ENCODE data around the gene SYNPO2.
"Not testable (repeated sequence)": the region's sequence is repeated elsewhere in the genome, so short reads cannot be mapped to it uniquely, and the experiment has no call there.

The SYNPO2 gene

DNA sequence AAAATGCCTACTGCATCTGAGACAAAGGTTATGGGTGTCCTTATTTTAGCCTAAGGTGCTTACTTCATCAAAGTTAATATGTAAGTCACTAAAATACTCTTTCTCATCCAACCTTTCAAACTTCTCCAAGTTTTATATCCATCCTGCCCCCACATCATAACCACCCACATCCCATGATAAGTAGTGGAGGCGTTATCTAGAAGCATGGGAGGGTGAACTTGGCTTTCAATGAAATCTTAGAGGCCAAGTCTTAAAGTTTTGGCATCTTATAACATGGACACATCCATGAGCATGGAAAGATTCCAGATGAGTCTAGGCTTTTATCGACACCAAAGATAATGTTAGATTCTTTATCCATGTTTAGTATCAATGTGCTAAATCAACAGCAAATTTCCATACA lies 29.9 kb upstream of the SYNPO2 start:
- no peaks in the 10 kb centered on the region for H3K4me1 ChIP-seq (ENCODE audit: control insufficient read depth in 1 of 2, insufficient read depth in 2 of 2, low read length in 2 of 2)
- H3K36me3 ChIP-seq (ENCODE audit: control insufficient read depth in 1 of 2, insufficient read depth in 2 of 2, low read length in 2 of 2): no peaks in the 10 kb centered on the region
- H3K4me3 ChIP-seq (ENCODE audit: low read depth in 1 of 2, low read length in 2 of 2): no peak overlapping the region
- H3K27ac ChIP-seq (ENCODE audit: low read length): no peak overlapping the region
- H3K9me3 ChIP-seq (ENCODE audit: control insufficient read depth in 1 of 2, low read length in 2 of 2): no peaks in the 10 kb centered on the region
- no peaks in the 10 kb centered on the region for H3K27me3 ChIP-seq (ENCODE audit: low read depth, low read length)

DNA sequence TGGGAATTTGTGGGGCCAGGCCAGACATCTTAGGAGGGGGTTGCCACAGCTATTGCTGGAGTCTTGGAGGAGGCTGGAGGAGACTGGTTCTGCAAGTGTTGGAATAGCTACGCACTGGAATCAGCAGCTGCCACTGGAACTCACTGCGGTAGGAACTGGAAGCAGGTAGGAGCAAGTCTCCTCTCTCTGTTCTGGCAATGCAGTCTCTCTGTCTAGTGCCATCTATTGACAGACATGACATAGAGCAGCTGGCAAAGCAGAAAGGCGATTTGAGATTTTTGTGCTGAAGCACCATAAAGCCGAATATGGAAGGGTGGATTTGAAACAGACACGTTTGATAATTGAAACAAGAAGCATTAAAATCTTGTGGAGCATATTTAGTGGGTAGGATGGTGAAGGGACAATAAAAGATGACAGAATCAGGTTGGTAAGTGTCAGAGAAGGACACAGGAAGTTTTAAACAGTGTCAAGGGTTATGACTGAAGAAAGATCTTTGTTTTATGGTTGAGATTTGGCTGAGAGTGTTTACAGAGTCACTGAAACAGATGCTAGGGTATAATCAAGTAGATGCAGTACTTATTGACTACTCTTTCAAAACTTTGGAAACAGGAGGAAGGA lies 23.5 kb upstream of the SYNPO2 start:
- Histone ChIP-seq H3K36me3 (ENCODE audit: control insufficient read depth in 1 of 2, insufficient read depth in 2 of 2, low read length in 2 of 2) (no peaks in the 10 kb centered on the region), H3K27ac (ENCODE audit: low read length) (no peak overlapping the region)

GRCh38 chr4:118866442-118866841 lies 22.2 kb upstream of the SYNPO2 start:
- Histone ChIP-seq H3K36me3 (ENCODE audit: control insufficient read depth in 1 of 2, insufficient read depth in 2 of 2, low read length in 2 of 2) (no peaks in the 10 kb centered on the region), H3K9me3 (ENCODE audit: control insufficient read depth in 1 of 2, low read length in 2 of 2) (no peaks in the 10 kb centered on the region), H3K27ac (ENCODE audit: low read length) (no peak overlapping the region), H3K4me1 (ENCODE audit: control insufficient read depth in 1 of 2, insufficient read depth in 2 of 2, low read length in 2 of 2) (peaks cover 0 to 4% of the 10 kb centered on the region in 2 donors), H3K27me3 (ENCODE audit: low read depth, low read length) (no peaks in the 10 kb centered on the region), H3K4me3 (ENCODE audit: low read depth in 1 of 2, low read length in 2 of 2) (no peak overlapping the region)

More for the DNA sequence above, 23.5 kb upstream of the SYNPO2 start:
- no peaks in the 10 kb centered on the region for H3K27me3 ChIP-seq (ENCODE audit: low read depth, low read length)
- no peaks in the 10 kb centered on the region for H3K9me3 ChIP-seq (ENCODE audit: control insufficient read depth in 1 of 2, low read length in 2 of 2)
- H3K4me3 ChIP-seq (ENCODE audit: low read depth in 1 of 2, low read length in 2 of 2): no peak overlapping the region
- peaks cover 0 to 4% of the 10 kb centered on the region in 2 donors for H3K4me1 ChIP-seq (ENCODE audit: control insufficient read depth in 1 of 2, insufficient read depth in 2 of 2, low read length in 2 of 2)

- no peaks in the 10 kb centered on the region for H3K9me3 ChIP-seq (ENCODE audit: control insufficient read depth in 1 of 2, low read length in 2 of 2)
- no peak overlapping the region for H3K27ac ChIP-seq (ENCODE audit: low read length)
- no peaks in the 10 kb centered on the region for H3K27me3 ChIP-seq (ENCODE audit: low read depth, low read length)
- peaks cover 0 to 4% of the 10 kb centered on the region in 2 donors for H3K4me1 ChIP-seq (ENCODE audit: control insufficient read depth in 1 of 2, insufficient read depth in 2 of 2, low read length in 2 of 2)
- H3K36me3 ChIP-seq (ENCODE audit: control insufficient read depth in 1 of 2, insufficient read depth in 2 of 2, low read length in 2 of 2): no peaks in the 10 kb centered on the region
- no peak overlapping the region for H3K4me3 ChIP-seq (ENCODE audit: low read depth in 1 of 2, low read length in 2 of 2)
Observed at GRCh38 chr4:118867311-118868067, 21.2 kb upstream of the SYNPO2 start.

- no peak overlapping the region for H3K4me3 ChIP-seq (ENCODE audit: low read depth in 1 of 2, low read length in 2 of 2)
- no peaks in the 10 kb centered on the region for H3K36me3 ChIP-seq (ENCODE audit: control insufficient read depth in 1 of 2, insufficient read depth in 2 of 2, low read length in 2 of 2)
- no peaks in the 10 kb centered on the region for H3K9me3 ChIP-seq (ENCODE audit: control insufficient read depth in 1 of 2, low read length in 2 of 2)
- no peak overlapping the region for H3K27ac ChIP-seq (ENCODE audit: low read length)
- no peaks in the 10 kb centered on the region for H3K27me3 ChIP-seq (ENCODE audit: low read depth, low read length)
- peaks cover 0 to 4% of the 10 kb centered on the region in 2 donors for H3K4me1 ChIP-seq (ENCODE audit: control insufficient read depth in 1 of 2, insufficient read depth in 2 of 2, low read length in 2 of 2)
Observed at GRCh38 chr4:118869808-118870342, 18.8 kb upstream of the SYNPO2 start.

DNA sequence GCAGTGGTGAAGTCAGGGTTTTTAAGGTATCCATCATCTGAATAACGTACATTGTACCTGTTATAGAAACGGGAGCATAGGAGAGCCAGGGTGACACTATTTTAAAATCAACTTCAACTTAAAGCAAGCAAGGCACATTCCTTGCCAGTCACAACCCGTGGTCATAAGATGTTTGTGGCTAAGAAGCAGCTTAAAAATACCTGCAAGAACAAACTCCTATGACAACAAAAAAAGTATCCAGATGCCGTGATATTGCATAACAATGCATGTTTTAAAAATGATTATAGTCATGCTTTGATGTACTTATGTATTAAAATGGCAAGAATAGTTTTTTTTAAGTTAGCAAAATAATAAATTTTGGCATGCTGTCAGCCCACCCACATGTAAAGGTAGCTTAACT lies 16.5 kb upstream of the SYNPO2 start:
- no peak overlapping the region for H3K4me3 ChIP-seq (ENCODE audit: low read depth in 1 of 2, low read length in 2 of 2)

GRCh38 chr4:118877797-118878196 lies 10.9 kb upstream of the SYNPO2 start:
- no peaks in the 10 kb centered on the region for H3K9me3 ChIP-seq (ENCODE audit: control insufficient read depth in 1 of 2, low read length in 2 of 2)
- no peaks in the 10 kb centered on the region for H3K36me3 ChIP-seq (ENCODE audit: control insufficient read depth in 1 of 2, insufficient read depth in 2 of 2, low read length in 2 of 2)
- no peaks in the 10 kb centered on the region for H3K4me1 ChIP-seq (ENCODE audit: control insufficient read depth in 1 of 2, insufficient read depth in 2 of 2, low read length in 2 of 2)
- H3K27me3 ChIP-seq (ENCODE audit: low read depth, low read length): no peaks in the 10 kb centered on the region
- no peak overlapping the region for H3K27ac ChIP-seq (ENCODE audit: low read length)
- no peak overlapping the region for H3K4me3 ChIP-seq (ENCODE audit: low read depth in 1 of 2, low read length in 2 of 2)

More for the DNA sequence above, 16.5 kb upstream of the SYNPO2 start:
- H3K27me3 ChIP-seq (ENCODE audit: low read depth, low read length): no peaks in the 10 kb centered on the region
- H3K36me3 ChIP-seq (ENCODE audit: control insufficient read depth in 1 of 2, insufficient read depth in 2 of 2, low read length in 2 of 2): no peaks in the 10 kb centered on the region
- H3K4me1 ChIP-seq (ENCODE audit: control insufficient read depth in 1 of 2, insufficient read depth in 2 of 2, low read length in 2 of 2): no peaks in the 10 kb centered on the region
- H3K27ac ChIP-seq (ENCODE audit: low read length): no peak overlapping the region
- H3K9me3 ChIP-seq (ENCODE audit: control insufficient read depth in 1 of 2, low read length in 2 of 2): no peaks in the 10 kb centered on the region

GRCh38 chr4:118878507-118878906 lies 10.1 kb upstream of the SYNPO2 start:
- not testable (repeated sequence) for H3K36me3 ChIP-seq (ENCODE audit: control insufficient read depth in 1 of 2, insufficient read depth in 2 of 2, low read length in 2 of 2); H3K27ac ChIP-seq (ENCODE audit: low read length); H3K9me3 ChIP-seq (ENCODE audit: control insufficient read depth in 1 of 2, low read length in 2 of 2); H3K4me1 ChIP-seq (ENCODE audit: control insufficient read depth in 1 of 2, insufficient read depth in 2 of 2, low read length in 2 of 2); H3K4me3 ChIP-seq (ENCODE audit: low read depth in 1 of 2, low read length in 2 of 2); H3K27me3 ChIP-seq (ENCODE audit: low read depth, low read length)

DNA sequence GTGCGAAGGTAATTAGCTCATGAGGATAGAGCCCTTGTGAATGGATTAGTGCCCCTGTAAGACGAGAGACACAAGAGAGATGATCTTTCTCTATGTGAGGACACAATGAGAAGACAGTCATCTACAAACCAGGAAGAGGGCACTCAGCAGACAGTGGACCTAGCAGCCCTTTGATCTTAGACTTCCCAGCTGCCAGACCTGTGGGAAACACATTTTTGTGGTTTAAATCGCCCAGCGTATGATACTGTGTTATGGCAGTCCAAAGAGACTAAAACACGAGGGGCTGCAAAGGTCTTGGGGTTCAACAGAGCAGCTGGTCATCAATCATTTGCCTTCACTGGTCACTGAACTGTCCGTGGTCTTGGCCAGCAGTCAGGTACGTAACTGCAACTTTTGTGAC lies 9.2 kb upstream of the SYNPO2 start:
- Histone ChIP-seq H3K4me1 (ENCODE audit: control insufficient read depth in 1 of 2, insufficient read depth in 2 of 2, low read length in 2 of 2) (no peaks in the 10 kb centered on the region), H3K9me3 (ENCODE audit: control insufficient read depth in 1 of 2, low read length in 2 of 2) (no peaks in the 10 kb centered on the region), H3K27ac (ENCODE audit: low read length) (no peak overlapping the region), H3K4me3 (ENCODE audit: low read depth in 1 of 2, low read length in 2 of 2) (no peak overlapping the region), H3K27me3 (ENCODE audit: low read depth, low read length) (no peaks in the 10 kb centered on the region), H3K36me3 (ENCODE audit: control insufficient read depth in 1 of 2, insufficient read depth in 2 of 2, low read length in 2 of 2) (no peaks in the 10 kb centered on the region)

- H3K27me3 ChIP-seq (ENCODE audit: low read depth, low read length): no peaks in the 10 kb centered on the region
- H3K4me3 ChIP-seq (ENCODE audit: low read depth in 1 of 2, low read length in 2 of 2): no peak overlapping the region
- H3K9me3 ChIP-seq (ENCODE audit: control insufficient read depth in 1 of 2, low read length in 2 of 2): no peaks in the 10 kb centered on the region
- H3K36me3 ChIP-seq (ENCODE audit: control insufficient read depth in 1 of 2, insufficient read depth in 2 of 2, low read length in 2 of 2): no peaks in the 10 kb centered on the region
- H3K4me1 ChIP-seq (ENCODE audit: control insufficient read depth in 1 of 2, insufficient read depth in 2 of 2, low read length in 2 of 2): no peaks in the 10 kb centered on the region
- no peak overlapping the region for H3K27ac ChIP-seq (ENCODE audit: low read length)
Observed at GRCh38 chr4:118881512-118882146, 7.0 kb upstream of the SYNPO2 start.

DNA sequence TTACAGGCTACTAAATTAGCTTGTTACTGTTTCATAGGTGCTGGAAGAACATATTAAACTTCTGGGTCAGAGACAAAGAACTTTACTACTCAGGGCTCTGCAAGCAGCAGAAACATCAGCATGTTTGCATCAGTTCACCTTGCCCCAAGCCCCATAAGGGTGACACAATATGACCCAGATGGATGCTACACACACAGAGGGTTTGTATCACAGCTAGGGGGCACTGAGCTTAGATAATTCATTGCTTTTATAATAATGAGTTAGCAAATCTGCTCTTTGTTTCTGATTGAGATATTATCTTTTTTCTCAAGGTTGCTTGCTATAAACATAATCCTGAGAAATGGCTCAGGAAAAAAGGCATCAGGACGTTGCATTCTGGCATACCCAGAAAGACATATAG lies 4.8 kb upstream of the SYNPO2 start:
- no peaks in the 10 kb centered on the region for H3K27me3 ChIP-seq (ENCODE audit: low read depth, low read length)

More for the DNA sequence above, 4.8 kb upstream of the SYNPO2 start:
- Histone ChIP-seq H3K4me1 (ENCODE audit: control insufficient read depth in 1 of 2, insufficient read depth in 2 of 2, low read length in 2 of 2) (no peaks in the 10 kb centered on the region), H3K36me3 (ENCODE audit: control insufficient read depth in 1 of 2, insufficient read depth in 2 of 2, low read length in 2 of 2) (no peaks in the 10 kb centered on the region), H3K9me3 (ENCODE audit: control insufficient read depth in 1 of 2, low read length in 2 of 2) (no peaks in the 10 kb centered on the region), H3K27ac (ENCODE audit: low read length) (no peak overlapping the region), H3K4me3 (ENCODE audit: low read depth in 1 of 2, low read length in 2 of 2) (no peak overlapping the region)

All from muscle layer of duodenum (tissue), 2 donors.